SIG-M5 (cell line): ENCODE data around the gene STAC2.
"Not testable (repeated sequence)": the region's sequence is repeated elsewhere in the genome, so short reads cannot be mapped to it uniquely, and the experiment has no call there.

Experiments
- DNase-seq: peaks from one replicate; lab custom pipeline; 2025; lab: John Stamatoyannopoulos, UW

STAC2 gene

GRCh38 chr17:39225308-39225958 is at the start of gene STAC2:
TSS of gene STAC2 (minus strand) at chr17:39225945. CDS start at chr17:39225502, 443 bp downstream.
- no peak for DNase-seq

- DNase-seq, result no peak
Observed at GRCh38 chr17:39271546-39271945, 45.8 kb upstream of the STAC2 start.

GRCh38 chr17:39270923-39271322 is 45.2 kb upstream of the STAC2 start:
- no peak for DNase-seq

- no peak for DNase-seq
Observed at GRCh38 chr17:39264119-39264518, 38.4 kb upstream of the STAC2 start.

- DNase-seq, result no peak
Observed at GRCh38 chr17:39261286-39261685, 35.5 kb upstream of the STAC2 start.

- DNase-seq, result no peak
Observed at GRCh38 chr17:39252788-39253460, 27.2 kb upstream of the STAC2 start.

GRCh38 chr17:39251997-39252396 is 26.3 kb upstream of the STAC2 start:
- DNase-seq, result no peak

- DNase-seq, result not testable (repeated sequence)
Observed at GRCh38 chr17:39250076-39250475, 24.3 kb upstream of the STAC2 start.

GRCh38 chr17:39246274-39246673 is 20.5 kb upstream of the STAC2 start:
- DNase-seq, result no peak

GRCh38 chr17:39244600-39245570 is 19.1 kb upstream of the STAC2 start:
- DNase-seq, result no peak

GRCh38 chr17:39244016-39244599 is 18.4 kb upstream of the STAC2 start:
- DNase-seq, result no peak

- DNase-seq, result no peak
Observed at GRCh38 chr17:39243155-39243554, 17.4 kb upstream of the STAC2 start.

GRCh38 chr17:39240631-39241030 is 14.9 kb upstream of the STAC2 start:
- no peak for DNase-seq

- DNase-seq, result no peak
Observed at GRCh38 chr17:39239640-39240314, 14.0 kb upstream of the STAC2 start.

GRCh38 chr17:39238311-39238972 is 12.7 kb upstream of the STAC2 start:
- DNase-seq, result no peak

- DNase-seq, result no peak
Observed at GRCh38 chr17:39237586-39237985, 11.8 kb upstream of the STAC2 start.

- DNase-seq, result no peak
Observed at GRCh38 chr17:39236981-39237441, 11.3 kb upstream of the STAC2 start.

- DNase-seq, result no peak
Observed at GRCh38 chr17:39236450-39236927, 10.7 kb upstream of the STAC2 start.

- no peak for DNase-seq
Observed at GRCh38 chr17:39235555-39236449, 10.1 kb upstream of the STAC2 start.
